Astrocyte of the hippocampus (primary cell): ENCODE measurements around the gene MMS19.
A peak's percentile ranks its signal among the peaks of the same experiment; 100 is the strongest.
"Not testable (repeated sequence)": the region's sequence is repeated elsewhere in the genome, so short reads cannot be mapped to it uniquely, and the experiment has no call there.

Source experiments
- DNase-seq: peaks from one replicate; pipeline ENCODE4 v3.0.0; 2011; ENCODE audit warnings: low read depth, low spot score

The MMS19 gene

GRCh38 chr10:97498076-97498840 is at the start of gene MMS19:
Gene MMS19, minus strand, starts transcription at chr10:97498422. Its CDS starts 38 bp downstream, at chr10:97498384.
- DNase-seq = peak; percentile 100

- peak; percentile 50 for DNase-seq
Measured at GRCh38 chr10:97547962-97548361, 49.7 kb upstream of the MMS19 start.

- DNase-seq = no peak
Measured at GRCh38 chr10:97547271-97547600, 49.0 kb upstream of the MMS19 start.

- no peak for DNase-seq
Measured at GRCh38 chr10:97546456-97547270, 48.4 kb upstream of the MMS19 start.

GRCh38 chr10:97543025-97543546 is 44.9 kb upstream of the MMS19 start:
- peak; percentile 95 for DNase-seq

- peak; percentile 96 for DNase-seq
Measured at GRCh38 chr10:97542169-97543024, 44.2 kb upstream of the MMS19 start.

- no peak for DNase-seq
Measured at GRCh38 chr10:97540669-97541500, 42.7 kb upstream of the MMS19 start.

GRCh38 chr10:97539523-97540200 is 41.4 kb upstream of the MMS19 start:
- DNase-seq = peak; percentile 90

- DNase-seq = no peak
Measured at GRCh38 chr10:97538839-97539238, 40.6 kb upstream of the MMS19 start.

- DNase-seq = peak; percentile 64
Measured at GRCh38 chr10:97538411-97538810, 40.2 kb upstream of the MMS19 start.

- DNase-seq = no peak
Measured at GRCh38 chr10:97537186-97537869, 39.1 kb upstream of the MMS19 start.

GRCh38 chr10:97534746-97535367 is 36.6 kb upstream of the MMS19 start:
- no peak for DNase-seq

GRCh38 chr10:97533888-97534287 is 35.7 kb upstream of the MMS19 start:
- no peak for DNase-seq

- DNase-seq = peak; percentile 81
Measured at GRCh38 chr10:97532935-97533671, 34.9 kb upstream of the MMS19 start.

- no peak for DNase-seq
Measured at GRCh38 chr10:97531401-97531986, 33.3 kb upstream of the MMS19 start.

GRCh38 chr10:97529685-97530465 is 31.7 kb upstream of the MMS19 start:
- DNase-seq = no peak

- not testable (repeated sequence) for DNase-seq
Measured at GRCh38 chr10:97528876-97529275, 30.7 kb upstream of the MMS19 start.
